Stomach (tissue), 9 donors: ENCODE data around the gene BACH1. TPM values are rescaled to one million over a fixed set of nuclear protein-coding genes. Genes with fewer than 3 reads are reported as not detected.

Experiments used
- DNase-seq, 2 donors: peaks; one replicate each; pipeline versions ENCODE4 v3.0.0 to v3.0.0-alpha.2; 2013 to 2019
- H3K27ac ChIP-seq, 5 donors: fragments of 200-600 bp in 4 of 5; sonication (generic) in 4 of 5; one replicate each; pipeline ENCODE4 v1.5.1; 2013 to 2019; ENCODE audit warnings: mild to moderate bottlenecking in 1 of 5, moderate library complexity in 1 of 5
- H3K27me3 ChIP-seq, 3 donors: fragments of 200-600 bp; sonication (generic); one replicate each; pipeline ENCODE4 v1.5.1; 2017 to 2019; ENCODE audit warnings: mixed run types in 1 of 3
- H3K36me3 ChIP-seq, 4 donors: fragments of 200-600 bp; sonication (generic); 1 replicate in 3 of 4; 2 replicates in 1 of 4; pipeline ENCODE4 v1.5.1; 2016 to 2019
- H3K4me1 ChIP-seq, 4 donors: fragments of 200-600 bp; sonication (generic); one replicate each; pipeline ENCODE4 v1.5.1; 2016 to 2019
- H3K4me3 ChIP-seq, 4 donors: fragments of 200-600 bp; sonication (generic) in 3 of 4; one replicate each; pipeline ENCODE4 v1.5.1; 2016 to 2019; ENCODE audit warnings: mild to moderate bottlenecking in 1 of 4
- H3K9me3 ChIP-seq, 4 donors: fragments of 200-600 bp; sonication (generic); one replicate each; pipeline ENCODE4 v1.5.1; 2016 to 2019
- EP300 ChIP-seq: sonication (generic); formaldehyde crosslinking; IDR thresholded peaks from one replicate; pipeline ENCODE4 v1.6.1; 2017; ENCODE audit warnings: antibody characterized with exemption
- POLR2A ChIP-seq, 4 donors: fragments of 450-650 bp; IDR thresholded peaks; one replicate each; pipeline ENCODE4 v1.6.1; 2016; ENCODE audit warnings: antibody characterized with exemption in 4 of 4, control low read depth in 2 of 4, mild to moderate bottlenecking in 1 of 4, moderate library complexity in 1 of 4
- POLR2AphosphoS5 ChIP-seq, 3 donors: sonication (generic); formaldehyde crosslinking; IDR thresholded peaks; one replicate each; pipeline ENCODE4 v1.6.1; 2016; ENCODE audit warnings: antibody characterized with exemption in 3 of 3
- WGBS, 5 donors: extraction: QIAGEN DNeasy Blood & Tissue Kit in 3 of 5; methylation state at CpG; one replicate each; pipeline versions ENCODE4 v1.1.5 to v1.1.7; 2013 to 2018; 5-methylcytosine and 5-hydroxymethylcytosine counted together
- intact Hi-C: fragments of 100-400 bp; cut with DNase I; formaldehyde crosslinking; loops from one replicate; pipeline ENCODE4 v1.15.1; 2023; ENCODE audit warnings: low total_unique reads
- polyA plus RNA-seq, 3 donors: library from polyadenylated mRNA; stranded (reverse); fragments of 200-250 nt; gene quantifications; one replicate each; pipeline ENCODE4 v1.2.3, GENCODE V29; 2013
- total RNA-seq, 5 donors: library from RNA; depleted of rRNA; stranded (reverse); fragments of >200 nt; gene quantifications; one replicate each; pipeline versions ENCODE4 v1.1.0 to v1.2.3, GENCODE V29; 2014 to 2016
- TF ChIP-seq, protein P1 (sequence below), 7 experiments: fragments of 450-650 bp in 4 of 7; fragments of 200-600 bp in 3 of 7; sonication (generic) in 3 of 7; IDR thresholded peaks; one replicate each; pipeline ENCODE4 v1.5.1; 2016 to 2019; ENCODE audit warnings: antibody characterized with exemption in 7 of 7, control low read depth in 2 of 7, mild to moderate bottlenecking in 1 of 7
- donor health status: healthy with polysubstance abuse.
- donor health status: Bipolar disorder and iron deficiency.
- donor health status: healthy.

Gene BACH1
- total and polyA plus RNA-seq, 8 donors, result 4.2 to 107 (median 24.2) TPM

DNA sequence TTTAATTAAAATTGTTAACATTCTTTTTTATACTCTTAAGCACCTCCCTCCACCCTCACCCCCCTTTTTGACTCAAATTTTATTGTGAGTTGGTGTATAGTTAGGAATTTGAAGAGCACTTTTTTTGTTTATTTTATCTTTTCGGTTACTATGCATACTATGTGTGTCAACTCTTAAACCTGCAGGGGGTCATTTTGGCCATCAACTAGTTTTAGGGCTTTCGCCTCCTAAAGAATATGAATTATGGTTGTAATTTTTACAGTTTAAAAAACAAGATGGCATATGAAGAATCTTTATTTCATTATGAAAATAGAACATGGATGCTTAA lies 9.7 kb downstream of the BACH1 start:
- H3K4me3 ChIP-seq, result no peak overlapping the region
- no peak for DNase-seq
- H3K4me1 ChIP-seq, result peaks cover 20 to 72% (median 37%) of the 10 kb centered on the region in 4 donors
- WGBS, 5 donors, result 78 to 92% (median 88%) methylated on average over 2 of the region's 2 CpGs
- H3K9me3 ChIP-seq, result no peaks in the 10 kb centered on the region
- intact Hi-C loops, result no loop called here
- TF ChIP-seq, protein P1, sequence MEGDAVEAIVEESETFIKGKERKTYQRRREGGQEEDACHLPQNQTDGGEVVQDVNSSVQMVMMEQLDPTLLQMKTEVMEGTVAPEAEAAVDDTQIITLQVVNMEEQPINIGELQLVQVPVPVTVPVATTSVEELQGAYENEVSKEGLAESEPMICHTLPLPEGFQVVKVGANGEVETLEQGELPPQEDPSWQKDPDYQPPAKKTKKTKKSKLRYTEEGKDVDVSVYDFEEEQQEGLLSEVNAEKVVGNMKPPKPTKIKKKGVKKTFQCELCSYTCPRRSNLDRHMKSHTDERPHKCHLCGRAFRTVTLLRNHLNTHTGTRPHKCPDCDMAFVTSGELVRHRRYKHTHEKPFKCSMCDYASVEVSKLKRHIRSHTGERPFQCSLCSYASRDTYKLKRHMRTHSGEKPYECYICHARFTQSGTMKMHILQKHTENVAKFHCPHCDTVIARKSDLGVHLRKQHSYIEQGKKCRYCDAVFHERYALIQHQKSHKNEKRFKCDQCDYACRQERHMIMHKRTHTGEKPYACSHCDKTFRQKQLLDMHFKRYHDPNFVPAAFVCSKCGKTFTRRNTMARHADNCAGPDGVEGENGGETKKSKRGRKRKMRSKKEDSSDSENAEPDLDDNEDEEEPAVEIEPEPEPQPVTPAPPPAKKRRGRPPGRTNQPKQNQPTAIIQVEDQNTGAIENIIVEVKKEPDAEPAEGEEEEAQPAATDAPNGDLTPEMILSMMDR (IDR thresholded peaks at IDR 0.05), result no peak
- TF ChIP-seq POLR2AphosphoS5 (IDR thresholded peaks at IDR 0.05), result no peak
- no peak for TF ChIP-seq EP300
- no peak for TF ChIP-seq POLR2A (IDR thresholded peaks at IDR 0.05)
- no peaks in the 10 kb centered on the region for H3K27me3 ChIP-seq
- H3K36me3 ChIP-seq, result no peaks in the 10 kb centered on the region
- H3K27ac ChIP-seq, result no peak overlapping the region

DNA sequence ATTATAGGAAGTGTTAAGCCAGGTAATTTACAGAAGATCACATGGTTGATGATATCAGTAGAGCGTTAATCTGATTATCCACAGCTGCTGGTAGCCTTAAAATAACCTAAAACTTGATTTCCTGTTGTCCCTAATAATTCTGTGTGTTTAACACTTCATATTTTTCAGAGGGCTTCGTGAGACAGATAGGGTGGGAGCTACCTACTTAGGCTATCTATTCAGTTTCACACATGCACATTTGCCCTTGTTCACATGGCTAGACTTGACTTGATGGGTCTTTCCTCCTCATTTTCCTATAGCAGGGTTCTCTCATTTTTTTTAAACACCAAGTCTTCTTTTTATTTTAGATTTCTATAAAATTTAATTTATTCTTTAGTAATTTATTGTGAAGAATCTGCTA lies 11.0 kb downstream of the BACH1 start:
- H3K27me3 ChIP-seq, result no peaks in the 10 kb centered on the region
- TF ChIP-seq POLR2AphosphoS5 (IDR thresholded peaks at IDR 0.05) (no peak), EP300 (no peak), POLR2A (IDR thresholded peaks at IDR 0.05) (no peak)
- TF ChIP-seq, protein P1 (IDR thresholded peaks at IDR 0.05), result no peak
- no peak overlapping the region for H3K4me3 ChIP-seq
- no peak for DNase-seq
- H3K9me3 ChIP-seq, result no peaks in the 10 kb centered on the region
- intact Hi-C loops, result no loop called here
- H3K27ac ChIP-seq, result no peak overlapping the region
- H3K36me3 ChIP-seq, result no peaks in the 10 kb centered on the region
- WGBS, 5 donors, result 81 to 92% (median 87%) methylated on average over 2 of the region's 2 CpGs
- H3K4me1 ChIP-seq, result peaks cover 20 to 72% (median 38%) of the 10 kb centered on the region in 4 donors

DNA sequence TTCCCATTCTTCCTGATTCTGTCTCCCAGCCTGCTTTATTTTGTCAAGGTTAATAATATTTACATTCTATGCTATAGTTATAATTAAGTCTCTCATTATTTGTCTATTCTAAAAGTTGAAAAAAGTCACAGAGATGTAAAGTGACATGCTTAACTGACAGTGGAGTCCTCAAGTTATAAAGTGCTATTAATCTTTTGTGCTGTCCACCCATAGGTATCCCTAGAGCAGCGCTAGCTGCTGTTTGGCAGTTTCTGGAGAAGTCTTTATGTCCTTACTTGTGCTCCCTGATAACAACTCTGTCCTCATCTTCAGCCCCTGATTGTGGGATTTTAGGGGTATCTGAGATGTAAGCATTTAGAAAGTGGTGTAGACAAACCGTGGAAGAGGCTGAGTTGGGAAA lies 13.1 kb downstream of the BACH1 start:
- Histone ChIP-seq H3K36me3 (no peaks in the 10 kb centered on the region), H3K27me3 (no peaks in the 10 kb centered on the region), H3K9me3 (no peaks in the 10 kb centered on the region), H3K27ac (no peak overlapping the region), H3K4me3 (no peak overlapping the region), H3K4me1 (peaks cover 3 to 72% (median 34%) of the 10 kb centered on the region in 4 donors)
- intact Hi-C loops, result no loop called here
- WGBS, 5 donors, result 92 to 98% (median 96%) methylated on average over 2 of the region's 2 CpGs
- no peak for TF ChIP-seq POLR2A (IDR thresholded peaks at IDR 0.05)
- TF ChIP-seq, protein P1 (IDR thresholded peaks at IDR 0.05), result no peak
- no peak for TF ChIP-seq EP300
- TF ChIP-seq POLR2AphosphoS5 (IDR thresholded peaks at IDR 0.05), result no peak
- no peak for DNase-seq

DNA sequence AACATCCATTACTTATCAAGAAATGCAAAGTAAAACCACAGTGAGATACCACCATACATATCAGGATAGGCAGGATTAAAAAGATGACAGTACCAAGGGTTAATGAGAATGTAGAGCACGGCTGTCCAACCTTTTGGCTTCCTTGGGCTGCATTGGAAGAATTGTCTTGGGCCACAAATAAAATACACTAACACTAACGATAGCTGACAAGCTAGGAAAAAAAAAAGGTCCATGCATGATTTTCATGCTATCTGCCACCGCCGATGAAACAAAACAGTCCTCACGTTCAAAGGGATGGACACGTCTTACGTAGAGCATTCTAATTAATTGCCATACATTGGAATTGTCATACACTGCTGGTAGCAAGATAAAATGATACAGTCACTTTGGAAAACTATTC lies 14.3 kb downstream of the BACH1 start:
- DNase-seq, result no peak
- no peaks in the 10 kb centered on the region for H3K27me3 ChIP-seq
- TF ChIP-seq EP300 (no peak), POLR2AphosphoS5 (IDR thresholded peaks at IDR 0.05) (no peak), POLR2A (IDR thresholded peaks at IDR 0.05) (no peak)
- TF ChIP-seq, protein P1 (IDR thresholded peaks at IDR 0.05), result no peak
- no peaks in the 10 kb centered on the region for H3K36me3 ChIP-seq
- H3K4me3 ChIP-seq, result no peak overlapping the region
- intact Hi-C loops, result no loop called here
- WGBS, 5 donors, result 80 to 94% (median 86%) methylated on average over 7 of the region's 7 CpGs
- H3K4me1 ChIP-seq, result peaks cover 9 to 72% (median 33%) of the 10 kb centered on the region in 4 donors
- no peak overlapping the region for H3K27ac ChIP-seq
- H3K9me3 ChIP-seq, result no peaks in the 10 kb centered on the region
